ENCODE results near the gene TRPM5.

Gene TRPM5

DNA sequence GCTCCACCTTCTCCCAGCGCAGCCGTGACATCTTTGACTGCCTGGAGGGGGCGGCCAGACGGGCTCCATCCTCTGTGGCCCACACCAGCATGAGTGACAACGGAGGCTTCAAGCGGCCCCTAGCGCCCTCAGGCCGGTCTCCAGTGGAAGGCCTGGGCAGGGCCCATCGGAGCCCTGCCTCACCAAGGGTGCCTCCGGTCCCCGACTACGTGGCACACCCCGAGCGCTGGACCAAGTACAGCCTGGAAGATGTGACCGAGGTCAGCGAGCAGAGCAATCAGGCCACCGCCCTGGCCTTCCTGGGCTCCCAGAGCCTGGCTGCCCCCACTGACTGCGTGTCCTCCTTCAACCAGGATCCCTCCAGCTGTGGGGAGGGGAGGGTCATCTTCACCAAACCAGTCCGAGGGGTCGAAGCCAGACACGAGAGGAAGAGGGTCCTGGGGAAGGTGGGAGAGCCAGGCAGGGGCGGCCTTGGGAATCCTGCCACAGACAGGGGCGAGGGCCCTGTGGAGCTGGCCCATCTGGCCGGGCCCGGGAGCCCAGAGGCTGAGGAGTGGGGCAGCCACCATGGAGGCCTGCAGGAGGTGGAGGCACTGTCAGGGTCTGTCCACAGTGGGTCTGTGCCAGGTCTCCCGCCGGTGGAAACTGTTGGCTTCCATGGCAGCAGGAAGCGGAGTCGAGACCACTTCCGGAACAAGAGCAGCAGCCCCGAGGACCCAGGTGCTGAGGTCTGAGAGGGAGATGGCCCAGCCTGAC, 41.2 kb downstream of the TRPM5 start:
- DNase-seq (ENCODE audit: low read depth), result no peak

GRCh38 chr11:2402106-2402505, 42.2 kb downstream of the TRPM5 start:
- no peak for DNase-seq (ENCODE audit: low read depth)

DNA sequence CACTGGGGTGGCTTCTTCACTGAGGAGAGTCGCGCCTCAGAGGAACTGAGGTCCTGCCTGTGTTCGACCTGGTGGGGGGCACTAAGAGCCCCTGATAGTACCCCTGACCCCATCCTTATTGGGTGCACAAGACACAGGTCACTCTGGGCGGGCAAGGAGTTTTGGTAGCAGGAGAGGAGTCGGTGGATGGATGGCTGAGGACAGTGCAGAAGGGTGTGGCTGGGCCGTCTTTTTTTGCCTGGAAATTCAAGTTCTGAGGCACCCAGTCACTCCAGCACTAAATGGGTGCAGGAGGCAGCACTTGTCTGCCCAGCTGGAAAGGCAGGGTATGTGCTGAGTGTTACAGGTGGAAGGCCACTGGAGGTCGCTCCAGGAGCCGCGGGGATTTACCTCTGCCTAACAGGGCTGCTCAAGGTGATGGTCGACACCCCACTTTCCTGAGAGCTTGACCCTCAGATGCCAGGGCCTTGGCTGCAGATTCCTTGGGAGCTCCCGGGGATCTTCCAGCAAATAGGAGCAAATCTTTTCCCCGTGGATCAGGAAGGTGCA, 42.8 kb downstream of the TRPM5 start:
- no peak for DNase-seq (ENCODE audit: low read depth)

- no peak for DNase-seq (ENCODE audit: low read depth)
Observed at GRCh38 chr11:2400762-2401435, 43.4 kb downstream of the TRPM5 start.

DNA sequence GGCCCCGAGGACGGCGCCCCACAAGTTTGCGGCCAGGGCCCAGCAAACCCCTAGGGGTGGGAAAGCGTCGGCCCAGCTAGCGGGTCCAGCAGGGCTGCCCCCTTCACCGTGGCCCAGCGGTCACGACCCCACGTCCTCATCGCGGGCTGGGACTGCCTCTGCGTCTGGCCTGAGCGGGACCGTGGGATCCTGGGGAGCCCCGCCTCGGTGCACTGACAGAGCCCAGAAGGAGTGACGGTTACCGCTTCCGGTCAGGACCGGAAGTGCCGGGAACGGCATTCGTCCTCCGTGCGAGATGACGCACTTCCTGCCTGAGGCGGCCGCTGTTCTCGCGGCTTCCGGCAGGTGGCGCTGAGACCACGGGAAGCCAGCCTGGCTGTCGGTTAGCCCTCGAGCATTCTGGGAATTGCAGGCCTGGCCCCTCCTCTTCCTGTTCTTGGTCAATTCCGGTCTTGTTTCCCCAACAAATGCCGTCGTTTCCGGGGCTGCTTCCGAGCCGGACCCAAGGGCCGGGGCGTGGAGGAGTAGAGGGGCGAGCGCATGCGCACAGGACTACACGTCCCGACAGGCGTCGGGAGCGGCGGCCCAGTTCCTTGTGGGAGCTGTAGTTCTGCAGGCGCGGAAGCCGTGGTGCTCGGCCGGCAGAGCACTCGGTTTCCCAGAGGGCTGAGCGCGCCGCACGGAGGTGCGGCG, 44.1 kb downstream of the TRPM5 start, which contains the start of gene TSSC4:
Gene TSSC4 (plus strand): TSS at position 682 of the 693 bp plus-strand sequence. CDS start 1,884 bp downstream, outside the sequence.
- DNase-seq (ENCODE audit: low read depth), result peak; percentile 99

DNA sequence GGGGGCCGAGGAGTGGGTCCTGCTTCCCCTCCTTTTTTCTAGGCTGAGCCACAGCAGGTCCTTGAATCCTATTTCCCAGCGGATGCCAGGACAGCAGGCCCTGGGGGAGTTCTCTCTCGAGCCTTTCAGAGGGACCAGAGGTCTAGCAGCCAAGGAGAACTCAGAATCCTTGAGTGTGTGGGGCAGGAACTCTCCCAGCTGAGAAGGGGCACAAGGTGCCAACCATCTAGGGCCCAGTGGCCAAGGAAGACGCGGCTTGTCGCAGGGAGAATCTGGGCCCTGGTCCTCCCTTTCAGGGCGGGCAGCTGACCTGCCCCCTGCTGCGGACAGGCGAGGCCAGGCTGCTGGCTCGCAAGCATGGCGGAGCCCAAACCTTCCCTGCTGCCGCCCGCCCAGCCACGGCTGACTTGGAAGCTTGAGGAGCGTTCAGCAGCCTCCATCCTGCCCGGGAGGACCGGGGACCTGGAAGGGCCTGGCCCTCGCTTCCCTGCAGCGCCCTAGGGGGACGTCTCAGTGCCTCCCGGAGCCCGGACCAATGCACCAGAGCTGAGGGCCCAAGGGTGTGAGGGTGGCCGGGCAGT, 44.7 kb downstream of the TRPM5 start:
- peak; percentile 20 for DNase-seq (ENCODE audit: low read depth)

DNA sequence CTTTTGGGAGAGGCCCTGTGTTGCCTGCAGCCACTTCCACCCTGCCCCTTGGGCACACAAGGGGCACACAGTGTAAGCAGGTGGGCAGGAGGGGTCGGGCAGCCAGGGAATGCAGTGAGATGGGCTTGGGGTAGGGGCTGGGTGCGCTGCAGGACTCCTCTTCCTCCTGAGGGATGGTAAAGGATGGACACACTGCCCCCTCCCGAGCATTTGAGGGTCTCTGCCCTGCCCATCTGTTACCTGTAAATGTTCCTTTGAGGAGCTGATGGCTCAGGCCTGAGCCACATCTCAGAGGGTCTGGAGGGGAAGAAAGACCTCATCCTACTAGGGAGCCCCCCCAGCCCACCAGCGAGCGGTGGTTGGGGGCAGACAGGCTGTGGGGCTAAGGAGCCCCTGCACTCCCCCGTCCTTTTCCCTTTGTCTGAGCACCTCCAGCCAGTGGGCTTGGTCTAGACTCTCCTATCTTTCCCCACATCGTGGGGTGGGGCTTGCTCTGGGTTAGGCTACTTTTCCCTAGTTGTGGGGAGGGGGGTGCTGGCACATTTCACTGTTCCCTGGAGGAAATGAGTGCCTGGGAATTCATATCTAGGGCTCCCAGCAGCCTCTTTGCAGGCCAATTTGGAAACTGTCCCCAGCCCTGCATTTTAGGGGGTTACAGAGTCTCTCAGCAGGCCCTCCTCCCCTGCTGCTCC, 45.5 kb downstream of the TRPM5 start:
- DNase-seq (ENCODE audit: low read depth), result no peak

- no peak for DNase-seq (ENCODE audit: low read depth)
Observed at GRCh38 chr11:2397005-2397404, 47.3 kb downstream of the TRPM5 start.

DNA sequence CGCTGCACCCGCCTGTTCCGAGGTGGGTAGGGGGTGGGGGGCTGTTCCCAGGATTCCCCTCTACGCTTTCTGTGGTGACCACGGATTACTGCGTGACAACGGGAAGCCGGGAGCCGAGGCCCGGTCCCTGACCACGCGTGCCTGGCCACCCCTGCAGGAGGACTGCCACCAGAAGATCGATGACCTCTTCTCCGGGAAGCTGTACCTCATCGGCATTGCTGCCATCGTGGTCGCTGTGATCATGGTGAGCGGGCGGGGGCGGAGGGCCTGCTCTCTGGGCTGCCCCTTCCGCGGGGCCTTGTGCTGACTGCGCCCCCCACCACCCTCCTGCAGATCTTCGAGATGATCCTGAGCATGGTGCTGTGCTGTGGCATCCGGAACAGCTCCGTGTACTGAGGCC, 47.8 kb downstream of the TRPM5 start:
- DNase-seq (ENCODE audit: low read depth), result no peak

- no peak for DNase-seq (ENCODE audit: low read depth)
Observed at GRCh38 chr11:2395856-2396255, 48.5 kb downstream of the TRPM5 start.

DNA sequence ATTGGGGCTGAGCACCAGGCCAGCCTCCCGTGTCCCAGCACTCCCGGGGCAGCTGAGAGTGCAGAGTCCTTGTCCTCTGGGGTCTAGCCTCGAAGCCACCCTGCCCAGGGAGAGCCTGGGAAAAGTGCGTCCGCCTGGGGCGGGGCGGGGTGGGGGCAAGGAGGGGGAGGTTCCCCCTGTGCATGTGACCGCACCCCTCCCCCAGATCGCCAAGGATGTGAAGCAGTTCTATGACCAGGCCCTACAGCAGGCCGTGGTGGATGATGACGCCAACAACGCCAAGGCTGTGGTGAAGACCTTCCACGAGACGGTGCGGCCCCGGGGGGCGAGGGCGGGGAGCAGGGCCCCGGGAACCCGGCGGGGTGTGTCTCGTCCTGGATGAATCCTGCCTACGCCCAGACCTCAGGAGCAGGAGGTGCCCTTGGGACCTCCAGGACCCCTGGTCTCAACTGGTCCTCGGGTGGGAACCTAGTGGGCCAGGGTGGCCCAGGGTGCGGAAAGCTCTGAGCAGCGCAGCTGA, 49.0 kb downstream of the TRPM5 start:
- no peak for DNase-seq (ENCODE audit: low read depth)

DNA sequence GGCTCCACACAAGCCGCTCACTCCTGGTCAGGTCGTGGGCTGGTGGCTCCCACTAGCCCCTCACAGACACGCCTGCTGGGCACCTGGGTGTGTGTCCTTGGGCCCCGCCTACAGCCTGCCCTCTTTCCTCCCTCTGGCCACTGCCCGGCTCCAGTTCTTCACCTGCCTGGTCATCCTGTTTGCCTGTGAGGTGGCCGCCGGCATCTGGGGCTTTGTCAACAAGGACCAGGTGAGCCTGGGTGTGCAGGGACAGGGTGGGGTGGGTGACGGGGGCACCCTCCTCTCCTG, 49.6 kb downstream of the TRPM5 start:
- DNase-seq (ENCODE audit: low read depth), result no peak
